ACC112 (cell line): ENCODE data around the gene TRIM24.

Experiments used
- H2AFZ ChIP-seq: fragments of 200-600 bp; sonication (generic); one replicate; pipeline ENCODE4 v1.6.0; 2017; ENCODE audit warnings: antibody characterized with exemption, low read length; ENCODE audit not compliant: unreplicated experiment
- H3K27ac ChIP-seq: fragments of 200-600 bp; sonication (generic); 2 replicates; pipeline ENCODE4 v1.5.1; 2014; ENCODE audit warnings: low read depth, mild to moderate bottlenecking, antibody characterized with exemption, low read length, moderate library complexity
- H3K27me3 ChIP-seq: fragments of 200-600 bp; sonication (generic); 2 replicates; pipeline ENCODE4 v1.6.1; 2014; ENCODE audit warnings: mild to moderate bottlenecking, antibody characterized with exemption, low read length, moderate library complexity, mixed read lengths; ENCODE audit not compliant: insufficient read depth
- H3K36me3 ChIP-seq: fragments of 200-600 bp; sonication (generic); 2 replicates; pipeline ENCODE4 v1.6.1; 2016; ENCODE audit warnings: mild to moderate bottlenecking, antibody characterized with exemption, low read length, moderate library complexity, mixed read lengths; ENCODE audit not compliant: insufficient read depth
- H3K4me1 ChIP-seq: fragments of 200-600 bp; sonication (generic); one replicate; pipeline ENCODE4 v1.6.1; 2016; ENCODE audit warnings: low read length, mixed read lengths; ENCODE audit not compliant: insufficient read depth, unreplicated experiment, control insufficient read depth
- H3K4me3 ChIP-seq: fragments of 200-600 bp; sonication (generic); 2 replicates; pipeline ENCODE4 v1.5.1; 2014; ENCODE audit warnings: mild to moderate bottlenecking, low read depth, low read length
- H3K79me2 ChIP-seq: fragments of 200-600 bp; sonication (generic); one replicate; pipeline ENCODE4 v1.6.0; 2016; ENCODE audit warnings: low read length; ENCODE audit not compliant: control insufficient read depth, unreplicated experiment, insufficient read depth

Gene TRIM24

GRCh38 chr7:138554674-138555073 is 94.6 kb downstream of the TRIM24 start:
- peaks cover 59% of the 10 kb centered on the region for H3K36me3 ChIP-seq
- H3K4me1 ChIP-seq: no peaks in the 10 kb centered on the region
- H3K79me2 ChIP-seq: no peaks in the 10 kb centered on the region

GRCh38 chr7:138555684-138556083 is 95.6 kb downstream of the TRIM24 start:
- Histone ChIP-seq H2AFZ (no peak overlapping the region), H3K36me3 (peaks cover 59% of the 10 kb centered on the region), H3K27ac (no peak overlapping the region), H3K79me2 (no peaks in the 10 kb centered on the region), H3K4me1 (no peaks in the 10 kb centered on the region), H3K27me3 (no peaks in the 10 kb centered on the region), H3K4me3 (no peak overlapping the region)

More at GRCh38 chr7:138554674-138555073, 94.6 kb downstream of the TRIM24 start:
- Histone ChIP-seq H2AFZ (no peak overlapping the region), H3K27me3 (no peaks in the 10 kb centered on the region), H3K4me3 (no peak overlapping the region), H3K27ac (no peak overlapping the region)

DNA sequence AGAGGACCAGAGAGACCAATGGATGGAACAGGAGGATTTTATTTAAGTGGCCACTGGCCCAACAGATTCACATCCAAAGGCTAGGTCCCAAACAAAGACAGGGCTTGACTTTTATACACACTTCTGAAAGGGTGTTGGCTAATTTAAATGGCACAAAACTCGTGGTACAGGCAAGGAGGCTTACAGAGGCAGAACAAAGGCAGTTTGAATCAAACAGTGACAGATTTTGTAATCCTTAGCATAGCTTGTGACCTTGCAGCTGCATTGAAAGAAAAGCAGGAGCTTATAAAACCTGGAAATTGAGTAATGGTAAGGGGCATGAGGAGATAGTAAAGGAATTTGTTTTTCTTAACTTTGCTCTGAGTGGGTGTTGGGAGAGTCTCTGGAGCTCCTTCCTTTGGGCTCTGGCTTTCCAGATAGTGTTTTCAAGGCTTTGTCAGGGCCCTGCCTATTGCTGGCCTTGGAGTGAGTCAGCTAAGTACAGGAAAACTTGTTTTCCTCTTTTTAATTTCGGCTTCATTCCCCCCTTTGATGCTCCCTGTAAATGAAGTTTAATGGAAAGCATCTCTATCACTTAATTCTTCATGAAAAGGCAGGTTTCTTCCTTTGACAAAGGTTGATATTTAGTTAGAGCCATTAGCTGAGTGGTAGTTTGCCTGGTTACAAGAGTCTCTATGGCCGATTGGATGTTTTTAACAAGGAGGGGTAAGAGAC is 96.9 kb downstream of the TRIM24 start:
- H2AFZ ChIP-seq: no peak overlapping the region
- no peak overlapping the region for H3K4me3 ChIP-seq
- H3K4me1 ChIP-seq: no peaks in the 10 kb centered on the region
- H3K36me3 ChIP-seq: peaks cover 54% of the 10 kb centered on the region
- no peaks in the 10 kb centered on the region for H3K79me2 ChIP-seq
- no peak overlapping the region for H3K27ac ChIP-seq
- H3K27me3 ChIP-seq: no peaks in the 10 kb centered on the region

DNA sequence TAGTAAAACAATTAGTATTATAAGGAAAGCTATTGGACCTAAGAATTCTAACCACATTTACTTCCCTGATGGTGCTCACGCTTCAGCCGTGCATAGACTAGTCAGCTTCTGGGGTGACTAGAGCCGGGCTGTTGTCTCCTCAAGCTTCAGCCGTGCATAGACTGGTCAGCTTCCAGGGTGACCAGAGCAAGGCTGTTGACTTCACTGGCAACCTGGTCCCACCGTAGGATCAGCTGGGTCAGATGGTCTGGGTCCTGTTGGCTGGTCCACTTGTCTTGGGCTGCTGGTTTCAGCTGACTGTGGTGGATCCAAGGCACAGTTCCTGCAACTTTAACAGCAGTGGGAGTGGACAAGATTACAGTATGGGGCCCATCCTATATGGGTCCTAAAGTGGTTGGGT is 99.4 kb downstream of the TRIM24 start:
- H3K36me3 ChIP-seq: peaks cover 59% of the 10 kb centered on the region
- no peak overlapping the region for H3K4me3 ChIP-seq
- H3K79me2 ChIP-seq: no peaks in the 10 kb centered on the region
- no peaks in the 10 kb centered on the region for H3K4me1 ChIP-seq
- H2AFZ ChIP-seq: no peak overlapping the region
- H3K27ac ChIP-seq: no peak overlapping the region
- H3K27me3 ChIP-seq: no peaks in the 10 kb centered on the region

GRCh38 chr7:138563808-138564207 is 103.7 kb downstream of the TRIM24 start:
- Histone ChIP-seq H3K4me3 (no peak overlapping the region), H3K36me3 (peaks cover 32% of the 10 kb centered on the region; the same call in 1 of the 2 replicates), H3K79me2 (no peaks in the 10 kb centered on the region), H3K4me1 (no peaks in the 10 kb centered on the region), H3K27ac (no peak overlapping the region), H2AFZ (no peak overlapping the region), H3K27me3 (no peaks in the 10 kb centered on the region)

DNA sequence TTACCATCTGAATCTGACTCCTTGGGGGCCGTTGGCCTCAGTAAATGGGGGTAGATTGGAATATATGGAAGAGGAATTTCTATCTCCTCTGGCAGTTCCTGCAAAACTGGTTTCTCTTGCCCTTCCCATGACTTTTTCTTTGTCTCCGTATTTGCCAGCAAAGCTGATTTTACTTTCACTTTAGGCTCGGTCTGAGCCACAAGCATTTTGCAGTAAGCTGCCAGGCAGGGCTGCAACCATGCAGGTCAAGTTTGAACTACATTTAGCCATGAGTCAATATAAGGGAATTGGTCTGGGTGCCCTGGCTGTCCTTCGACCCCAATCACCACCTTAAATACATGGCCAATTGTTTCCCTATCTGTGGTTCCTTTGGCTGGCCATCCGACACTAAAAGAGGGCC is 104.3 kb downstream of the TRIM24 start:
- no peaks in the 10 kb centered on the region for H3K27me3 ChIP-seq
- no peaks in the 10 kb centered on the region for H3K4me1 ChIP-seq
- no peaks in the 10 kb centered on the region for H3K79me2 ChIP-seq
- no peak overlapping the region for H2AFZ ChIP-seq
- H3K36me3 ChIP-seq: peaks cover 31% of the 10 kb centered on the region; the same call in 1 of the 2 replicates
- no peak overlapping the region for H3K4me3 ChIP-seq
- H3K27ac ChIP-seq: no peak overlapping the region

- Histone ChIP-seq H3K36me3 (peaks cover 33% of the 10 kb centered on the region; the same call in 1 of the 2 replicates), H3K27ac (peak overlapping the region; percentile 7; the same call in 1 of the 2 replicates)
Observed at GRCh38 chr7:138565071-138565450, 105.0 kb downstream of the TRIM24 start.

DNA sequence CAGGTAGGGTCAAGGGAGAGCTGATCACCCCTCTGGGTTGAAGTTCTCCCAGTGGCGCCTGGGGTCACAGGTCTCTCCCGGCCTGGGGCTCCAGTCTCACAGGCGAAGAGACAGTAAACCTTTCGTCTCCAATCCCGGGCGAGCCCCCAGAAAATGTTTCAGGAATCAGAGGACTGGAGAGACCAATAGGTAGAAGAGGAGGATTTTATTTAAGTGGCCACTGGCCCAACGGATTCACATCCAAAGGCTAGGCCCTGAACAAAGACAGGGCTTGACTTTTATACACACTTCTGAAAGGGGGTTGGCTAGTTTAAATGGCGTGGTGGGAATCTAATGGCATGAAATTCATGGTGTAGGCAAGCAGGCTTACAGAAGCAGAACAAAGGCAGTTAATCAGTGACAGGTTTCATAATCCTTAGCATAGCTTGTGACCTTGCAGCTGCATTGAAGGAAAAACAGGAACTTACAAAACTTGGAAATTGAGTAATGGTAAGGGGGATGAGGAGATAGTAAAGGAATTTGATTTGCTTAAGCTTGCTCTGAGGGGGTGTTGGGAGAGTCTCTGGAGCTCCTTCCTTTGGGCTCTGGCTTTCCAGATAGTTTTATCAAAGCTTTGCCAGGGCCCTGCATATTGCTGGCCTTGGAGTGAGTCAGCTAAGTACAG is 105.5 kb downstream of the TRIM24 start:
- Histone ChIP-seq H3K27me3 (no peaks in the 10 kb centered on the region), H3K36me3 (peaks cover 33% of the 10 kb centered on the region; the same call in 1 of the 2 replicates), H3K79me2 (no peaks in the 10 kb centered on the region), H2AFZ (no peak overlapping the region), H3K27ac (peak overlapping the region; percentile 42; the same call in 1 of the 2 replicates), H3K4me3 (no peak overlapping the region), H3K4me1 (no peaks in the 10 kb centered on the region)

More at GRCh38 chr7:138565071-138565450, 105.0 kb downstream of the TRIM24 start:
- Histone ChIP-seq H3K4me1 (no peaks in the 10 kb centered on the region), H3K4me3 (no peak overlapping the region), H3K79me2 (no peaks in the 10 kb centered on the region), H2AFZ (no peak overlapping the region), H3K27me3 (no peaks in the 10 kb centered on the region)

DNA sequence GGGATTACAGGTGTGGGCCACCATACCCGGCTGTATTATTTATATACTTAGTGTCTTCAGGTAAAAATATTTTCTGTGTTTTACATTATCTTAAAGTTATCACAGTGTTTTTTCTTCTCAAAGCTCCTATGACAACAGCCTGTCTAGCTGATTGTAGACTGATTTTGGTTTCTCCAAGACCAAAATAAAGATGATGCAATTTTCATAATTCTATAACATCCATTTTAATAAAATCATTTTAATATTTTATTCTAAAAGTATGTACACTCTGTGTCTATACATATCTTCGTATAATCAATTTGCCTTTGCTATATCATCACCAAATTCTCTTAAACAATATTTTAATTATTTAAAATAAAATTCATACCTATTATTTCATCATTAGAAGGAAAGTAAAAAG is 108.6 kb downstream of the TRIM24 start:
- Histone ChIP-seq H3K36me3 (peaks cover 25% of the 10 kb centered on the region; the same call in 1 of the 2 replicates), H3K79me2 (no peaks in the 10 kb centered on the region), H2AFZ (no peak overlapping the region)

GRCh38 chr7:138569418-138569817 is 109.4 kb downstream of the TRIM24 start:
- Histone ChIP-seq H3K36me3 (peaks cover 17% of the 10 kb centered on the region; the same call in 1 of the 2 replicates), H3K4me3 (no peak overlapping the region), H3K4me1 (no peaks in the 10 kb centered on the region), H3K79me2 (no peaks in the 10 kb centered on the region), H3K27me3 (no peaks in the 10 kb centered on the region), H2AFZ (no peak overlapping the region), H3K27ac (no peak overlapping the region)

More for the DNA sequence above, 108.6 kb downstream of the TRIM24 start:
- Histone ChIP-seq H3K4me1 (no peaks in the 10 kb centered on the region), H3K27me3 (no peaks in the 10 kb centered on the region), H3K27ac (no peak overlapping the region), H3K4me3 (no peak overlapping the region)

DNA sequence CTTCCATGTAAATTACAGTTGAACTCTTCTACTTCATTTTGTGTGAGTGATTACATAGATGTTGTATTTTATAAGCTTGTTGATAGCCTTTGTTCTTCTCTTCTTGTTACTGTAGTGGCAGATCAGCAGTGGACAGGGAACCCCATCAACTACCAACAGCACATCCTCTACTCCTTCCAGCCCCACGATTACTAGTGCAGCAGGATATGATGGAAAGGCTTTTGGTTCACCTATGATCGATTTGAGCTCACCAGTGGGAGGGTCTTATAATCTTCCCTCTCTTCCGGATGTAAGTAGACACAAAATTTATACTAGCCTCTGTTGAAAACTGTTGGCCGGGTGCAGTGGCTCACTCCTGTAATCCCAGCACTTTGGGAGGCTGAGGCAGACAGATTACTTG is 110.7 kb downstream of the TRIM24 start:
- Histone ChIP-seq H3K36me3 (peaks cover 8% of the 10 kb centered on the region; the same call in 1 of the 2 replicates), H3K4me3 (no peak overlapping the region), H3K4me1 (no peaks in the 10 kb centered on the region), H3K27ac (no peak overlapping the region), H3K79me2 (no peaks in the 10 kb centered on the region), H3K27me3 (no peaks in the 10 kb centered on the region), H2AFZ (no peak overlapping the region)
